Activated CD8-positive, alpha-beta T cell treated with anti-CD3 and anti-CD28 coated beads for 36 hours (primary cell): Measurements from ENCODE around the gene GFPT1. TPM values are rescaled to one million over a fixed set of nuclear protein-coding genes. Genes with fewer than 3 reads are reported as not detected.

ENCODE experiments used
- ATAC-seq: fragments of 200-7000 bp; cut with Tn5 transposase; one replicate; pipeline ENCODE4 v1.10.0; 2021; ENCODE audit warnings: mild to moderate bottlenecking, moderate library complexity
- CTCF ChIA-PET: fragments of 350-600 bp; sonication (Branson Sonifier 250); formaldehyde crosslinking; loops from one replicate; lab custom pipeline; 2021; ENCODE audit warnings: antibody characterized with exemption; lab: Charles Lee
- POLR2A ChIA-PET: fragments of 350-600 bp; sonication (Branson Sonifier 250); formaldehyde crosslinking; loops from one replicate; lab custom pipeline; 2021; ENCODE audit warnings: antibody characterized with exemption; lab: Charles Lee
- DNase-seq: peaks from one replicate; pipeline ENCODE4 v3.0.0-alpha.2; 2020
- H3K27ac Mint-ChIP-seq: one replicate; pipeline ENCODE4 v1.8.0; 2021; ENCODE audit warnings: mild to moderate bottlenecking, mixed read lengths
- H3K27me3 Mint-ChIP-seq: one replicate; pipeline ENCODE4 v1.8.0; 2021; ENCODE audit warnings: mixed read lengths
- H3K36me3 Mint-ChIP-seq: one replicate; pipeline ENCODE4 v1.8.0; 2021; ENCODE audit warnings: low read depth, mixed read lengths
- H3K4me1 Mint-ChIP-seq: one replicate; pipeline ENCODE4 v1.8.0; 2021; ENCODE audit warnings: low read depth, mixed read lengths
- H3K4me3 Mint-ChIP-seq: one replicate; pipeline ENCODE4 v1.8.0; 2021; ENCODE audit warnings: mild to moderate bottlenecking, moderate library complexity, mixed read lengths
- H3K9me3 Mint-ChIP-seq: one replicate; pipeline ENCODE4 v1.8.0; 2021; ENCODE audit warnings: mixed read lengths
- intact Hi-C: fragments of 100-400 bp; cut with micrococcal nuclease; formaldehyde crosslinking; loops from one replicate; pipeline ENCODE4 v1.10.0; 2022
- total RNA-seq, 2 experiments: library from RNA; stranded (reverse); gene quantifications; one replicate each; pipeline ENCODE4 v1.2.3, GENCODE V29; 2021
- TF ChIP-seq, protein P1 (sequence below): fragments of 200-600 bp; IDR thresholded peaks from one replicate; pipeline ENCODE4 v1.8.0; 2022; ENCODE audit warnings: antibody characterized with exemption, mild to moderate bottlenecking

Gene GFPT1
- total RNA-seq, 2 experiments from 2014 or later = 37.8 to 38.0 TPM

- DNase-seq = no peak
- ChIA-PET POLR2A (interaction anchor here (0.6 kb wide), 1 partner anchor 1088 kb away, joined by 3 read pairs; no protein-coding TSS in a partner anchor), CTCF (interaction anchor here (1.0 kb wide), 1 partner anchor 45 kb away, joined by 3 read pairs; no protein-coding TSS in a partner anchor)
- Mint-ChIP-seq H3K4me3 (no peak overlapping the region), H3K9me3 (no peaks in the 10 kb centered on the region), H3K27me3 (no peaks in the 10 kb centered on the region), H3K36me3 (peaks cover 42% of the 10 kb centered on the region), H3K4me1 (no peaks in the 10 kb centered on the region), H3K27ac (no peak overlapping the region)
- TF ChIP-seq, protein P1, sequence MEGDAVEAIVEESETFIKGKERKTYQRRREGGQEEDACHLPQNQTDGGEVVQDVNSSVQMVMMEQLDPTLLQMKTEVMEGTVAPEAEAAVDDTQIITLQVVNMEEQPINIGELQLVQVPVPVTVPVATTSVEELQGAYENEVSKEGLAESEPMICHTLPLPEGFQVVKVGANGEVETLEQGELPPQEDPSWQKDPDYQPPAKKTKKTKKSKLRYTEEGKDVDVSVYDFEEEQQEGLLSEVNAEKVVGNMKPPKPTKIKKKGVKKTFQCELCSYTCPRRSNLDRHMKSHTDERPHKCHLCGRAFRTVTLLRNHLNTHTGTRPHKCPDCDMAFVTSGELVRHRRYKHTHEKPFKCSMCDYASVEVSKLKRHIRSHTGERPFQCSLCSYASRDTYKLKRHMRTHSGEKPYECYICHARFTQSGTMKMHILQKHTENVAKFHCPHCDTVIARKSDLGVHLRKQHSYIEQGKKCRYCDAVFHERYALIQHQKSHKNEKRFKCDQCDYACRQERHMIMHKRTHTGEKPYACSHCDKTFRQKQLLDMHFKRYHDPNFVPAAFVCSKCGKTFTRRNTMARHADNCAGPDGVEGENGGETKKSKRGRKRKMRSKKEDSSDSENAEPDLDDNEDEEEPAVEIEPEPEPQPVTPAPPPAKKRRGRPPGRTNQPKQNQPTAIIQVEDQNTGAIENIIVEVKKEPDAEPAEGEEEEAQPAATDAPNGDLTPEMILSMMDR = no peak
- intact Hi-C loops = no loop called here
- no peak for ATAC-seq
Observed at GRCh38 chr2:69330781-69331180, 56.2 kb downstream of the GFPT1 start.

DNA sequence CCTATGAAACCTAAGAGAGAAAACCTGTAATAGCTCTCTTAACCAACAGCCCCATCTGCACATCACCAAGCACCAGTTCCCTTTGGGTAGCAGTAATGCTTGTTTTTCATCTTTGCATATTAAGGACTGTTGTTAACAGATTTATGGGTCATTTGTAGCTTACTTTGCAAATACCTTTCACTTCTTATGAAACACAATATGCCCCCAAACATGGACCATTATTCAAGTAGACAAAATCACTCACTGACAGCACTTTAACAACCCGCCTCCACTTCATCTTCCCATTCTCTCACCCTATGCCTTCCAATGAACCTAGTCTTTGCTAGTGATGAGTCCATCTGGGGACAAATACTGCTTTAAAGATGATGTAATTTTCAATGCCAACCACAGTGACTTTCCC lies 64.4 kb downstream of the GFPT1 start:
- TF ChIP-seq, protein P1 = no peak
- intact Hi-C loops = no loop called here
- Mint-ChIP-seq H3K4me3 (no peak overlapping the region), H3K27me3 (no peaks in the 10 kb centered on the region), H3K36me3 (peaks cover 41% of the 10 kb centered on the region), H3K27ac (no peak overlapping the region), H3K4me1 (no peaks in the 10 kb centered on the region), H3K9me3 (peaks cover under 1% of the 10 kb centered on the region)
- DNase-seq = no peak
- POLR2A ChIA-PET = no interaction called here
- CTCF ChIA-PET = interaction anchor here (0.7 to 4.4 kb wide), 3 partner anchors 16 to 158 kb away, joined by 3 to 23 read pairs (median 4); no protein-coding TSS in a partner anchor
- ATAC-seq = no peak

DNA sequence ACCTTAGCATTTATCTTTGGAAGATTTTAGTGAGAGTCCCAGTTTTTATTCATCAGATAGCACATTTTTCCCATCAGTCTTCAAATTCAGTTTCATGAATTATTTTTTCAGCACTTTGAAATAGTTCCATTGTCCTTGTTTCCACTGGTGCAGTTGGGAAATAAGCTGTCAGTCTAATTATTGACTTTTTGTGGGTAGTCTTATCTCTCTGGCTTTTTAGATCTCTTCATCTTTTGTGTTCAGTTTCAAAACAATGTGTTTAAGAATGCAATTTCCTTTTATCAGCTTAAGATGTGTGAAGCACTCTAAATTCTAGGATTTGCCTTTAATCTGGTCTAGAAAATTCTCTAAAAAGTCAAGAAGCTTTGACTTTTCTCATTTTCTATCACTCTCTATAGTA lies 70.5 kb downstream of the GFPT1 start:
- POLR2A ChIA-PET = no interaction called here
- intact Hi-C loops = no loop called here
- no peak overlapping the region for H3K27ac Mint-ChIP-seq
- H3K9me3 Mint-ChIP-seq = peaks cover 13% of the 10 kb centered on the region
- ATAC-seq (no peak), DNase-seq (no peak)
- peaks cover 28% of the 10 kb centered on the region for H3K36me3 Mint-ChIP-seq
- no peaks in the 10 kb centered on the region for H3K4me1 Mint-ChIP-seq
- TF ChIP-seq, protein P1 = no peak
- CTCF ChIA-PET = interaction anchor here (0.8 to 2.8 kb wide), 2 partner anchors 8 to 10 kb away, joined by 4 to 18 read pairs; no protein-coding TSS in a partner anchor
- H3K27me3 Mint-ChIP-seq = no peaks in the 10 kb centered on the region
- H3K4me3 Mint-ChIP-seq = no peak overlapping the region

DNA sequence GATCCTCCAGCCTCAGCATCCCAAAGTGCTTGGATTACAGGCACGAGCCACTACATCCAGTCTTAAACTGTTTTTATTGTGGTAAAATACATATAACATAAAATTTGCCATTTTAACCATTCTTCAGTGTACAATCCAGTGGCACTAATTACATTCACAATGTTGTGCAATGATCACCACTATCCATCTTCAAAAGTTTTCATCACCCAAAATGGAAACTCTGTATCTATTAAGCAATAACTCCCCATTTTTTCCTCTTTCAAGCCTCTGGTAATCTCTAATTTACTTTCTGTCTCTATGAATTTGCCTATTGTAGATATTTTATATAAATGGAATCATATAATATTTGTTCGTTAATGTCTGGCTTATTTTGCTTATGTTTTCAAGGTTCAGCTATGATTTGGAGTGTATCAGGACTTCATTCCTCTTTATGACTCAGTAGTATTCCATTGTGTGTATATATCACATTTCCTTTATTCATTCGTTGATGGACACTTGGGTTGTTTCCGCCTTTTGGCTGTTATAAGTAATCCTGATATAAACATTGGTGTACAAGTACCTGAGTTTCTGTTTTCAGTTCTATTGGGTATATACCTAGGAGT lies 71.8 kb downstream of the GFPT1 start:
- H3K27me3 Mint-ChIP-seq = no peaks in the 10 kb centered on the region
- H3K36me3 Mint-ChIP-seq = peaks cover 25% of the 10 kb centered on the region
- DNase-seq (no peak), ATAC-seq (no peak)
- no peaks in the 10 kb centered on the region for H3K4me1 Mint-ChIP-seq
- H3K4me3 Mint-ChIP-seq = no peak overlapping the region
- CTCF ChIA-PET = interaction anchor here (0.6 to 2.8 kb wide), 2 partner anchors 9 to 292 kb away, joined by 3 to 18 read pairs; no protein-coding TSS in a partner anchor
- H3K9me3 Mint-ChIP-seq = peaks cover 13% of the 10 kb centered on the region
- no peak overlapping the region for H3K27ac Mint-ChIP-seq
- TF ChIP-seq, protein P1 = no peak
- intact Hi-C loops = no loop called here
- POLR2A ChIA-PET = no interaction called here

DNA sequence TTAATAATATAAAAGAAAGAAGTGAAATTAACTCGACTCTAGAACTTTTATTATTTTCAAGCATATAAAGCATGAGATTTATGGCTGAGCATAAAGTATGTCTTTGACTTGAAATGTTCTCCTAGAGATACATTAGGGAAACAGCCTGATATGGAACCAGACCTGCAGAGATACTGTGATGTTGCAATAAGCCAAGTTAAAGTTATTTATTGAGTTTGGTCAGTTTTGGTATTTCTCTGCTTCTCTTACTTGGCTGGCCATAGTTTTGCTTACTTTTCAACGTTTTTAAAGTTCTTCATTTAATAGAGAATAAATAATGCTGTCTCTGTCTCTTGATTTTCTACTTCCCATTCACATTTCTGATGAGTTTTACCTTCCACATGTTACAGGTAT lies 76.0 kb downstream of the GFPT1 start:
- ChIA-PET CTCF (no interaction called here), POLR2A (no interaction called here)
- Mint-ChIP-seq H3K4me1 (peaks cover 6% of the 10 kb centered on the region), H3K9me3 (peaks cover 2% of the 10 kb centered on the region), H3K27ac (no peak overlapping the region), H3K27me3 (peaks cover 2% of the 10 kb centered on the region), H3K36me3 (peaks cover 2% of the 10 kb centered on the region), H3K4me3 (no peak overlapping the region)
- ATAC-seq (no peak), DNase-seq (no peak)
- intact Hi-C loops = no loop called here
- TF ChIP-seq, protein P1 = no peak
